BLaER1 (cell line): Measurements from ENCODE around the gene IL10.
A peak's percentile ranks its signal among the peaks of the same experiment; 100 is the strongest.

ENCODE experiments used
- H3K27ac ChIP-seq: shearing (Covaris generic); formaldehyde crosslinking; 2 replicates; pipeline ENCODE4 v1.8.1; 2022
- H3K27me3 ChIP-seq: shearing (Covaris generic); formaldehyde crosslinking; 2 replicates; pipeline ENCODE4 v1.8.1; 2022
- H3K36me3 ChIP-seq: shearing (Covaris generic); formaldehyde crosslinking; 2 replicates; pipeline ENCODE4 v1.8.1; 2022
- H3K4me1 ChIP-seq: shearing (Covaris generic); formaldehyde crosslinking; 2 replicates; pipeline ENCODE4 v1.8.1; 2022
- H3K4me2 ChIP-seq: shearing (Covaris generic); formaldehyde crosslinking; 2 replicates; pipeline ENCODE4 v1.8.1; 2022
- H3K4me3 ChIP-seq: shearing (Covaris generic); formaldehyde crosslinking; 2 replicates; pipeline ENCODE4 v1.8.1; 2022
- H3K9ac ChIP-seq: shearing (Covaris generic); formaldehyde crosslinking; 2 replicates; pipeline ENCODE4 v1.8.1; 2022
- H3K9me3 ChIP-seq: shearing (Covaris generic); formaldehyde crosslinking; 2 replicates; pipeline ENCODE4 v1.8.1; 2022
- H4K20me1 ChIP-seq: shearing (Covaris generic); formaldehyde crosslinking; 2 replicates; pipeline ENCODE4 v1.8.1; 2022
- Cebpa-rat ChIP-seq: shearing (Covaris generic); IDR thresholded peaks from 2 replicates; pipeline ENCODE4 v1.8.1; 2022

Gene IL10

GRCh38 chr1:206772243-206772937 lies at the start of gene IL10:
TSS of gene IL10 (minus strand) at chr1:206772494. CDS start at chr1:206772435, 59 bp downstream.
- H3K4me2 ChIP-seq, result peak within 1 kb of the TSS; percentile 58
- H4K20me1 ChIP-seq, result no peaks in the 10 kb centered on the region
- no peaks in the 10 kb centered on the region for H3K9me3 ChIP-seq
- TF ChIP-seq Cebpa-rat, result no peak
- no peaks in the 10 kb centered on the region; the same call in 1 of the 2 replicates for H3K27me3 ChIP-seq
- H3K9ac ChIP-seq, result no peak within 1 kb of the TSS
- H3K36me3 ChIP-seq, result no peaks in the 10 kb centered on the region
- no peak within 1 kb of the TSS for H3K27ac ChIP-seq
- H3K4me1 ChIP-seq, result peaks cover 59% of the 10 kb centered on the region
- H3K4me3 ChIP-seq, result no peak within 1 kb of the TSS

GRCh38 chr1:206821493-206821892 lies 49.2 kb upstream of the IL10 start:
- Histone ChIP-seq H3K4me2 (no peak overlapping the region), H3K4me1 (peaks cover 38% of the 10 kb centered on the region), H3K36me3 (no peaks in the 10 kb centered on the region), H3K4me3 (no peak overlapping the region), H4K20me1 (no peaks in the 10 kb centered on the region), H3K9ac (no peak overlapping the region), H3K9me3 (no peaks in the 10 kb centered on the region), H3K27ac (no peak overlapping the region), H3K27me3 (no peaks in the 10 kb centered on the region)
- TF ChIP-seq Cebpa-rat, result no peak

GRCh38 chr1:206816390-206817287 lies 44.3 kb upstream of the IL10 start:
- Histone ChIP-seq H3K4me3 (no peak overlapping the region), H3K4me1 (peaks cover 44% of the 10 kb centered on the region), H3K27me3 (no peaks in the 10 kb centered on the region), H3K4me2 (peak overlapping the region; percentile 25), H3K9ac (no peak overlapping the region), H3K36me3 (no peaks in the 10 kb centered on the region), H3K27ac (no peak overlapping the region), H4K20me1 (no peaks in the 10 kb centered on the region), H3K9me3 (peaks cover 16% of the 10 kb centered on the region)
- TF ChIP-seq Cebpa-rat, result no peak

- Histone ChIP-seq H3K9ac (no peak overlapping the region), H3K4me2 (peak overlapping the region; percentile 73), H3K9me3 (peaks cover 28% of the 10 kb centered on the region), H4K20me1 (no peaks in the 10 kb centered on the region), H3K4me3 (no peak overlapping the region), H3K36me3 (no peaks in the 10 kb centered on the region), H3K4me1 (peaks cover 44% of the 10 kb centered on the region), H3K27me3 (no peaks in the 10 kb centered on the region), H3K27ac (no peak overlapping the region)
- no peak for TF ChIP-seq Cebpa-rat
Observed at GRCh38 chr1:206814716-206815341, 42.5 kb upstream of the IL10 start.

- TF ChIP-seq Cebpa-rat, result no peak
- Histone ChIP-seq H3K36me3 (no peaks in the 10 kb centered on the region), H3K27ac (no peak overlapping the region), H3K4me2 (no peak overlapping the region), H3K9me3 (peaks cover 28% of the 10 kb centered on the region), H3K4me3 (no peak overlapping the region), H3K4me1 (peaks cover 55% of the 10 kb centered on the region), H3K27me3 (no peaks in the 10 kb centered on the region), H3K9ac (no peak overlapping the region), H4K20me1 (no peaks in the 10 kb centered on the region)
Observed at GRCh38 chr1:206812471-206812870, 40.2 kb upstream of the IL10 start.

GRCh38 chr1:206809504-206810084 lies 37.3 kb upstream of the IL10 start:
- Histone ChIP-seq H3K27ac (no peak overlapping the region), H3K27me3 (no peaks in the 10 kb centered on the region), H3K9me3 (peaks cover 28% of the 10 kb centered on the region), H3K4me2 (no peak overlapping the region), H4K20me1 (no peaks in the 10 kb centered on the region), H3K4me1 (peaks cover 35% of the 10 kb centered on the region), H3K9ac (no peak overlapping the region), H3K36me3 (no peaks in the 10 kb centered on the region), H3K4me3 (no peak overlapping the region)
- no peak for TF ChIP-seq Cebpa-rat

- H3K4me2 ChIP-seq, result no peak overlapping the region
- no peak for TF ChIP-seq Cebpa-rat
- H3K9ac ChIP-seq, result no peak overlapping the region
Observed at GRCh38 chr1:206808615-206809014, 36.3 kb upstream of the IL10 start.

GRCh38 chr1:206805357-206805756 lies 33.1 kb upstream of the IL10 start:
- Histone ChIP-seq H3K27ac (no peak overlapping the region), H3K9me3 (peaks cover 1% of the 10 kb centered on the region), H3K9ac (no peak overlapping the region), H3K4me3 (no peak overlapping the region), H3K27me3 (no peaks in the 10 kb centered on the region), H3K36me3 (no peaks in the 10 kb centered on the region), H3K4me2 (no peak overlapping the region), H3K4me1 (peaks cover 46% of the 10 kb centered on the region), H4K20me1 (no peaks in the 10 kb centered on the region)
- no peak for TF ChIP-seq Cebpa-rat

More at GRCh38 chr1:206808615-206809014, 36.3 kb upstream of the IL10 start:
- no peak overlapping the region for H3K4me3 ChIP-seq
- no peak overlapping the region for H3K27ac ChIP-seq
- H3K27me3 ChIP-seq, result no peaks in the 10 kb centered on the region
- H3K9me3 ChIP-seq, result peaks cover 28% of the 10 kb centered on the region
- H3K4me1 ChIP-seq, result peaks cover 31% of the 10 kb centered on the region
- no peaks in the 10 kb centered on the region for H4K20me1 ChIP-seq
- H3K36me3 ChIP-seq, result no peaks in the 10 kb centered on the region

- Histone ChIP-seq H3K27me3 (no peaks in the 10 kb centered on the region), H3K36me3 (no peaks in the 10 kb centered on the region), H3K4me2 (peak overlapping the region; percentile 70; the same call in 1 of the 2 replicates), H3K4me3 (no peak overlapping the region), H3K9me3 (no peaks in the 10 kb centered on the region), H3K9ac (no peak overlapping the region), H4K20me1 (no peaks in the 10 kb centered on the region), H3K4me1 (peaks cover 57% of the 10 kb centered on the region), H3K27ac (no peak overlapping the region)
- no peak for TF ChIP-seq Cebpa-rat
Observed at GRCh38 chr1:206804156-206804737, 32.0 kb upstream of the IL10 start.
